ENCODE results near the gene NCOA3.
A peak's percentile ranks its signal among the peaks of the same experiment; 100 is the strongest.
"Not testable (repeated sequence)": the region's sequence is repeated elsewhere in the genome, so short reads cannot be mapped to it uniquely, and the experiment has no call there.

The NCOA3 gene

GRCh38 chr20:47496118-47496517 is 5.6 kb upstream of the NCOA3 start:
- H3K4me3 ChIP-seq: no peak overlapping the region
- no peak for TF ChIP-seq CTCF (IDR thresholded peaks at IDR 0.05)
- no peak for DNase-seq (ENCODE audit: low spot score)
- no peak overlapping the region for H3K27ac ChIP-seq

DNA sequence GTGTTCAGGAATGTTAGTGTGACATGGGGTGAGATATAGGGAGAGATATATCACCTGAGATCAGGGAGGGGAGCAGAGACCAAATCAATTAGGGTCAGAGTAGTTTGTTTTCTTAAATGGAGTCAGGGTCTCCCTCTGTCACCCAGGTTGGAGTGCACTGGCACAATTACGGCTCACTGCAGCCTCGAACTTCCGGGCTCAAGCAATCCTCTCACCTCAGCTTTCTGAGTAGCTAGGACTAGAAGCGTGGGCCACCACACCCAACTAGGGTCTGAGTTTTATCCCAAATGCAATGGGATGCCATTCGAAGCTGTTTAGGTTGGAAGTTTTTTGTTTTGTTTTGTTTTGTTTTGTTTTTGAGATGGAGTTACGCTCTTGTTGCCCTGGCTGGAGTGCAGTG is 3.1 kb upstream of the NCOA3 start:
- no peak for TF ChIP-seq CTCF (IDR thresholded peaks at IDR 0.05)
- no peak for DNase-seq (ENCODE audit: low spot score)
- H3K4me3 ChIP-seq: no peak overlapping the region
- H3K27ac ChIP-seq: no peak overlapping the region

DNA sequence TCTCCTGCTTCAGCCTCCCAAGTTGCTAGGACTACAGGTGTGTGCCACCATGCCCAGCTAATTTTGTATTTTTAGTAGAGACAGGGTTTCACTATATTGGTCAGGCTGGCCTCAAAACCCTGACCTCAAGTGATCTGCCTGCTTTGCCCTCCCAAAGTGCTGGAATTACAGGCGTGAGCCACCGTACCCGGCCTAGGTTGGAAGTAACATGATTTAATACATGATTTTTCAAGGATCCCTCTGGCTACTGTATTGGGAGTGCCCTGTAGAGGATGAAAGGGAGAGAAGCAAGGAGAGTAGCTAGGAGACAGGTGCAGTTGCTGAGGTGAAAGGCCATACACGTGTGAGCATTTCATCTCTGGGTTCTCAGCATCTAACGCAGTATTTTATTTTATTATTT is 2.6 kb upstream of the NCOA3 start:
- no peak for TF ChIP-seq CTCF (IDR thresholded peaks at IDR 0.05)
- H3K27ac ChIP-seq: no peak overlapping the region

GRCh38 chr20:47500082-47500481 is 1.6 kb upstream of the NCOA3 start:
- H3K27ac ChIP-seq; H3K4me3 ChIP-seq; DNase-seq (ENCODE audit: low spot score): not testable (repeated sequence)

More for the DNA sequence above, 2.6 kb upstream of the NCOA3 start:
- no peak for DNase-seq (ENCODE audit: low spot score)
- no peak overlapping the region for H3K4me3 ChIP-seq

GRCh38 chr20:47500554-47500953 is 1.1 kb upstream of the NCOA3 start:
- DNase-seq (ENCODE audit: low spot score): no peak
- Histone ChIP-seq H3K27ac (peak overlapping the region; percentile 90 to 99), H3K4me3 (peak overlapping the region; percentile 97)
- no peak for TF ChIP-seq CTCF (IDR thresholded peaks at IDR 0.05)

- peak overlapping the region; percentile 97 for H3K4me3 ChIP-seq
- no peak for TF ChIP-seq CTCF (IDR thresholded peaks at IDR 0.05)
- no peak for DNase-seq (ENCODE audit: low spot score)
These were observed 588 bp upstream of the NCOA3 start for GRCh38 chr20:47501116-47501481.

DNA sequence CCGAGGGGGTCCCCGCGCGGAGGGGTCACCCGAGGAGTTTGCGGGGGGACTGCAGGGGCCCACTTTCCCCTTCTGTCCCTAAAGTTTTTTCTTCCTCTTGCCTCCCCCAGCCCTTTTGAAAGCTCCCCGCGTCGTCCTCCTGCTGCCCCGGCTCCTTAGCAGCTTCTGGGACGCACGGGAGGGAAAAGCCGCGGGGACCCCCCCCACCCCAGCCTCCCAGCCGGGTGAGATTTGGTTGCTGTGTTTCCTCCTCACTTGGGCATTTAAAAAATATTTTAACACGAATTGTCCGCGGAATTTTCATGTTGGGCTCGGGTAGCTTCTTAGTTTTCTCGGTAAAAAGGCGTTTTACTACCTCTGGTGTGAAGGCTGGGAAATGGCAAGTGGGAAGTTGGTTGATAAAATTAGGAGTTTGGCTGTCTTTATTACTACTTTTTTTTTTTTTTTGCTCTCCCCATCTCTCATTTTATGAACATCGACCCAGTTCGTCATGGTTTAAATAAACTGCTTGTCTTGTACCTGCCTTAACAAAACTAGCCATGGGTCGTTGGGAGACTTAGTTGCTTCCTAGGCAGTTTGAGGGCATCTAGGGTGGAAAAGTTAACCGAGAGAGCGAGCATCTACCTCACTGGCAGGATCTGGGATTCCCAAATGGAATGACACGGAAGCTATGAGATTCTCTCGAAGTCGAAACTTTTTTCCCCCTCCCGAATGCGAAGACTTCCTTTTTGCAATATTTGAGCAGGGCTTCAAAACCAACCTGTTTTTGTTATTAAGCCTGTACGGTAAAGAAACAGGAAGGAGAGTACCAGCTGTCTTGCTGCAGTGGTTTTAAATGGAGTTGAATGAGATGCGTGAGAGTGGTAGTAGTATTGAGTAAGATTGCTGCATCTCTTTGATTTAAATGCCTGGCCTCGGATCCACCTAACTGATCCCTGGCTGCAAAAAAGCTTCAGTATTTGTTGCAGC is 868 bp downstream of the NCOA3 start:
- no peak for TF ChIP-seq CTCF (IDR thresholded peaks at IDR 0.05)
- H3K27ac ChIP-seq: peak overlapping the region; percentile 90 to 99
- DNase-seq (ENCODE audit: low spot score): no peak

More at GRCh38 chr20:47501116-47501481, 588 bp upstream of the NCOA3 start:
- peak overlapping the region; percentile 90 to 99 for H3K27ac ChIP-seq

More for the DNA sequence above, 868 bp downstream of the NCOA3 start:
- H3K4me3 ChIP-seq: peak overlapping the region; percentile 97
